Neuronal stem cell (in vitro differentiated cells): ENCODE results near the gene PYY.
A peak's percentile ranks its signal among the peaks of the same experiment; 100 is the strongest.
"Not testable (repeated sequence)": the region's sequence is repeated elsewhere in the genome, so short reads cannot be mapped to it uniquely, and the experiment has no call there.

ENCODE experiments used
- DNase-seq: peaks from one replicate; pipeline ENCODE4 v3.0.0-alpha.2; 2013; ENCODE audit warnings: low spot score
- H2AFZ ChIP-seq: one replicate; pipeline ENCODE4 v1.6.1; 2013; ENCODE audit warnings: mild to moderate bottlenecking, low read length, inconsistent platforms
- H2AK5ac ChIP-seq: 2 replicates; pipeline ENCODE4 v1.6.1; 2013; ENCODE audit warnings: low read depth, mild to moderate bottlenecking, inconsistent platforms, low read length, moderate library complexity, mixed read lengths
- H2BK120ac ChIP-seq: 2 replicates; pipeline ENCODE4 v1.6.1; 2013; ENCODE audit warnings: low read depth, mild to moderate bottlenecking, inconsistent platforms, low read length, moderate library complexity, mixed read lengths
- H2BK12ac ChIP-seq: one replicate; pipeline ENCODE4 v1.6.1; 2013; ENCODE audit warnings: low read length, inconsistent platforms
- H2BK15ac ChIP-seq: 2 replicates; pipeline ENCODE4 v1.6.1; 2013; ENCODE audit warnings: mild to moderate bottlenecking, low read length, inconsistent platforms, mixed read lengths
- H2BK5ac ChIP-seq: one replicate; pipeline ENCODE4 v1.6.1; 2013; ENCODE audit warnings: inconsistent platforms, mild to moderate bottlenecking, low read length, moderate library complexity
- H3K14ac ChIP-seq: one replicate; pipeline ENCODE4 v1.6.1; 2013; ENCODE audit warnings: low read length, inconsistent platforms
- H3K18ac ChIP-seq: 2 replicates; pipeline ENCODE4 v1.6.1; 2013; ENCODE audit warnings: low read length, inconsistent platforms
- H3K23ac ChIP-seq: 2 replicates; pipeline ENCODE4 v1.6.1; 2013; ENCODE audit warnings: low read depth, mild to moderate bottlenecking, mixed read lengths, low read length, inconsistent platforms; ENCODE audit not compliant: poor library complexity
- H3K27ac ChIP-seq: replicated peaks from 3 replicates; pipeline ENCODE4 v1.5.1; 2013; ENCODE audit warnings: low read length, inconsistent platforms
- H3K27me3 ChIP-seq, 3 experiments: 2 replicates each; pipeline ENCODE4 v1.6.1; 2013; ENCODE audit warnings: low read length in 3 of 3, mild to moderate bottlenecking in 2 of 3, inconsistent platforms in 1 of 3, low read depth in 1 of 3, mixed read lengths in 1 of 3, moderate library complexity in 1 of 3; ENCODE audit not compliant: control insufficient read depth in 3 of 3, insufficient read depth in 3 of 3
- H3K36me3 ChIP-seq, 2 donors: replicated peaks in 1 of 2; 2 replicates each; pipeline ENCODE4 v1.6.1; 2013; ENCODE audit warnings: low read length in 2 of 2; ENCODE audit not compliant: control insufficient read depth in 2 of 2, insufficient read depth in 2 of 2
- H3K4ac ChIP-seq: 2 replicates; pipeline ENCODE4 v1.6.1; 2013; ENCODE audit warnings: inconsistent platforms, mild to moderate bottlenecking, low read length, moderate library complexity
- H3K4me1 ChIP-seq, 2 donors: 1 replicate in 1 of 2; 2 replicates in 1 of 2; pipeline ENCODE4 v1.6.1; 2013; ENCODE audit warnings: low read length in 2 of 2, low read depth in 1 of 2; ENCODE audit not compliant: control insufficient read depth in 2 of 2, insufficient read depth in 1 of 2
- H3K4me2 ChIP-seq: one replicate; pipeline ENCODE4 v1.6.1; 2013; ENCODE audit warnings: mild to moderate bottlenecking, low read length, inconsistent platforms; ENCODE audit not compliant: insufficient read depth, poor library complexity, severe bottlenecking
- H3K4me3 ChIP-seq, 2 donors: 2 replicates each; pipeline ENCODE4 v1.5.1; 2013; ENCODE audit warnings: low read length in 2 of 2, mild to moderate bottlenecking in 2 of 2, inconsistent platforms in 1 of 2, moderate library complexity in 1 of 2
- H3K79me1 ChIP-seq: one replicate; pipeline ENCODE4 v1.6.1; 2013; ENCODE audit warnings: low read depth, mild to moderate bottlenecking, inconsistent platforms, low read length, moderate library complexity
- H3K9ac ChIP-seq: one replicate; pipeline ENCODE4 v1.6.1; 2013; ENCODE audit warnings: mild to moderate bottlenecking, low read depth, low read length, inconsistent platforms; ENCODE audit not compliant: poor library complexity
- H3K9me3 ChIP-seq, 2 donors: replicated peaks in 1 of 2; 2 replicates each; pipeline versions ENCODE3 to v1.6.1; 2013; ENCODE audit warnings: low read length in 2 of 2, mild to moderate bottlenecking in 2 of 2, inconsistent platforms in 1 of 2, low read depth in 1 of 2, mixed read lengths in 1 of 2, moderate library complexity in 1 of 2; ENCODE audit not compliant: control insufficient read depth in 2 of 2, insufficient read depth in 1 of 2
- H4K8ac ChIP-seq: one replicate; pipeline ENCODE4 v1.6.1; 2013; ENCODE audit warnings: low read depth, mild to moderate bottlenecking, inconsistent platforms, low read length, moderate library complexity
- H4K91ac ChIP-seq: one replicate; pipeline ENCODE4 v1.6.1; 2013; ENCODE audit warnings: low read length, low read depth, mild to moderate bottlenecking, inconsistent platforms; ENCODE audit not compliant: poor library complexity
- WGBS, 2 donors: extraction: QIAGEN DNeasy Blood & Tissue Kit; methylation state at CpG; one replicate each; pipeline ENCODE4 v1.1.7; 2013; ENCODE audit warnings: missing lambda C conversion rate in 2 of 2, mixed read lengths in 1 of 2; ENCODE audit not compliant: insufficient read length in 2 of 2, insufficient replicate concordance in 1 of 2; ENCODE audit errors: extremely low coverage in 2 of 2; 5-methylcytosine and 5-hydroxymethylcytosine counted together

Gene PYY

DNA sequence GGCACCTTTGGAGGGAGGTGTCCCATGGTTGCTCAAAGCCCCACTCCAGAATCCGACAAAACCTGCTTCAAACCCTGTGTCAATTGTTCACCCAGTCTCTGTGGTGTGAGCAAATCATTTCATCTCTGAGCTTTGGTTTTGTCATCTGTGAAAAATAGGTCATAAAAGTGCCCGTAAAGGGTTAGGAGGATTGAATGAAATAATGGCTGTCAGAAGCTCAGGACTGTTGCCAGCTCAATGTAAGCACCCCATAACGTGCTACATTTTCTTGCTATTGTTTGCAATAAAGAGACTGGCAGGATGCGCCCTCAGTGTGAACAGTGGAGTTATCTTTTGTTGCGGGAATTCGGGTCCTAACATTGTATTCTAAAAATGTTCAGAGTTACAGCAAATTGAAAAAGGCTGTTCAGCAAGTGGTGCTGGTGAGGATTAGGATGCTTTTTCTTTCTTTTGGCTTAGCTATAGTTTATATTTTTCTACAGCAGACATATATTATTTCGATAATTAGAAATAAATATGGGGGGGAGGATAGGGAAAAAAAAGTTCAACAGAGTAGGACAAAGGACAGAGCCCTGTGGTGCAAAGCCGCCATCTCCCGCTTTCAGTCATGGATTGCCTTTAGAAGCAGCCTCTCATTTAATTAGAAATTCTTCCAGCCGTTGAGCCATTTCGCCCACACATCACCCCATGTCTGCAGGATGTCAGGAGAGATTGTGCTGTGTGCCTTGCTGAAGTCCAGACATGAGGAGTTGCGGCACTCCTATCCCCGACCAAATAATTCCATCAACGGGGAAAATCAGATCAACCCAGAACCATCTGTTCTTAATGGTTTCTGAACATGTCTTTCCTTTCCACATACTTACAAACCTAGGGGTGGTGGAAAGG lies 20.9 kb upstream of the PYY start:
- H3K79me1 ChIP-seq = no peaks in the 10 kb centered on the region
- H3K4me2 ChIP-seq = no peak overlapping the region
- no CpG with 5 or more reads among the region's 14 CpGs for WGBS, 2 donors
- H3K18ac ChIP-seq = peak overlapping the region; percentile 54
- H3K4ac ChIP-seq = no peak overlapping the region
- no peak overlapping the region for H3K14ac ChIP-seq
- H3K4me3 ChIP-seq = no peak overlapping the region
- no peak overlapping the region for H2BK12ac ChIP-seq
- H3K27ac ChIP-seq = no peak overlapping the region
- no peak overlapping the region for H4K8ac ChIP-seq
- H3K27me3 ChIP-seq = peaks cover 0 to 31% (median 0%) of the 10 kb centered on the region in 3 experiments
- no peaks in the 10 kb centered on the region for H3K9me3 ChIP-seq
- no peak overlapping the region for H2BK5ac ChIP-seq
- no peak overlapping the region for H2BK120ac ChIP-seq
- no peak overlapping the region for H3K23ac ChIP-seq
- H4K91ac ChIP-seq = no peak overlapping the region
- DNase-seq = no peak
- peak overlapping the region; percentile 49 for H2AFZ ChIP-seq
- H3K36me3 ChIP-seq = no peaks in the 10 kb centered on the region
- no peak overlapping the region for H2BK15ac ChIP-seq
- peaks cover 3% of the 10 kb centered on the region in 2 donors for H3K4me1 ChIP-seq
- H3K9ac ChIP-seq = no peak overlapping the region
- H2AK5ac ChIP-seq = no peak overlapping the region

DNA sequence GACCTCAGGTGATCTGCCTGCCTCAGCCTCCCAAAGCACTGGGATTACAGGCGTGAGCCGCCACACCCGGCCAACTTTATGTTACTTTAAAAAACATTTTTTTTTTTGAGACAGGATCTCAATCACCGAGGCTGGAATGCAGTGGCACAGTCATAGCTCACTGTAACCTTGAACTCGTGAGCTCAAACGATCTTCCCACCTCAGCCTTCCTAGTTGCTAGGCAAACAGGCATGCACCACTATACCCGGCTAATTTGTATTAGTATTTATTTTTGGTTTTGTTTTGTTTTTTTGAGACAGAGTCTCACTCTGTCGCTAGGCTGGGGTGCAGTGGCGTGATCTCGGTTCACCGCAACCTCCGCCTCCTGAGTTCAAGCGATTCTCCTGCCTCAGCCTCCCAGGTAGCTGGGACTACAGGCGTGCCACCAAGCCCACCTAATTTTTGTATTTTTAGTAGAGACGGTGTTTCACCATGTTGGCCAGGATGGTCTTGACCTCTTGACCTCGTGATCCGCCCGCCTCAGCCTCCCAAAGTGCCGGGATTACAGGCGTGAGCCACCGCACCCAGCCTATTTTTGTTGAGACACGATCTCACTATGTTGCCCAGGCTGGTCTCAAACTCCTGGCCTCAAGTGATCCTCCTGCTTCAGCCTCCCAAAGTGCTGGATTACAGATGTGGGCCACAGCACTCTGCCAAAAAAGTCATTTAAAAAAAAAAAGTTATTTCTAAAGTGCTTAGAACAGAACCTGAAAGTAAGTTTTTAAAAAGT lies 18.9 kb upstream of the PYY start:
- H3K9ac ChIP-seq, H4K91ac ChIP-seq, H4K8ac ChIP-seq, H2BK12ac ChIP-seq, H3K36me3 ChIP-seq, H3K79me1 ChIP-seq, H3K18ac ChIP-seq, H3K4me3 ChIP-seq, H2BK15ac ChIP-seq, H3K23ac ChIP-seq, H3K14ac ChIP-seq, DNase-seq, H3K4me2 ChIP-seq, H2BK120ac ChIP-seq, H3K27ac ChIP-seq, H3K9me3 ChIP-seq, H3K4ac ChIP-seq, H3K4me1 ChIP-seq, H2AK5ac ChIP-seq, H2AFZ ChIP-seq, H2BK5ac ChIP-seq: not testable (repeated sequence)
- H3K27me3 ChIP-seq = peaks cover 0 to 22% (median 0%) of the 10 kb centered on the region in 3 experiments
- no CpG with 5 or more reads among the region's 22 CpGs for WGBS, 2 donors

DNA sequence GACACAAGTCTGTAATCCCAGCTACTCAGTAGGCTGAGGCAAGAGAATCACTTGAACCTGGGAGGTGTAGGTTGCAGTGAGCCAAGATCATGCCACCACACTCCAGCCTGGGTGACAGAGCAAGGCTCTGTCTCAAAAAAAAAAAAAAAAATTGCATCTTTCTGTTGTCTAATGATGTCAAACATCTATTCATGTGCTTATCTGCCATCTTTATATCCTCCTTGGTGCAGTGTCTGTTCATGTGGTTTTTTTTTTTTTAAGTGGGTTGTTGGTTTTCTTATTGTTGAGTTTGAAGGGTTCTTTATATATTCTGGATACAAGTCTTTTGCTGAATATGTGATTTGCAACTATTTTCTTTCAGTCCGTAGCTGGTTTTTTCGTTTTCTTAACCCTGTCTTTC lies 17.7 kb upstream of the PYY start:
- not testable (repeated sequence) for H2AK5ac ChIP-seq, H3K4ac ChIP-seq, H3K4me2 ChIP-seq, H4K91ac ChIP-seq, H2AFZ ChIP-seq, H2BK12ac ChIP-seq, H3K36me3 ChIP-seq, H2BK120ac ChIP-seq, H3K9me3 ChIP-seq, H3K23ac ChIP-seq, H2BK15ac ChIP-seq, H3K4me1 ChIP-seq, H3K9ac ChIP-seq, H3K27ac ChIP-seq, H3K14ac ChIP-seq, H3K18ac ChIP-seq, H2BK5ac ChIP-seq, H4K8ac ChIP-seq, H3K4me3 ChIP-seq, DNase-seq, H3K79me1 ChIP-seq
- no CpG with 5 or more reads among the region's 2 CpGs for WGBS, 2 donors
- peaks cover 0 to 23% (median 0%) of the 10 kb centered on the region in 3 experiments for H3K27me3 ChIP-seq

DNA sequence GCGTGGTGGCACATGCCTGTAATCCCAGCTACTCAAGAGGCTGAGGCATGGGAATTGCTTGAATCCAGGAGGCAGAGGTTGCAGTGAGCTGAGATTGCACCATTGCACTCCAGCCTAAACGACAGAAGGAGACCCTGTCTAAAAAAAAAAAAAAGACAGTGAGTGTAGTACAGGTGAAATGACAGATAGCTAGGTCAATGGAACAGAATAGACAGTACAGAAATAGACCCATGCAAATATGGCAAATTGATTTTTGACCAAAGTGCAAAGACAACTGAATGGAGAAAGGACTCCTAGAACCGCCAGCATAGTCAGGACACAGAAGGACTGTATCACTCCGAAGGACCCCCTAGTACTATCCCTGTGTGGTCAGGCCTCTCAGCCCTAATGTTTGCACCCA lies 16.6 kb upstream of the PYY start:
- H3K4me1 ChIP-seq = peaks cover 3% of the 10 kb centered on the region in 2 donors
- no peak overlapping the region for H4K8ac ChIP-seq
- H3K23ac ChIP-seq = no peak overlapping the region
- H3K4ac ChIP-seq = no peak overlapping the region
- no peak overlapping the region for H3K18ac ChIP-seq
- H3K27me3 ChIP-seq = peaks cover 0 to 25% (median 0%) of the 10 kb centered on the region in 3 experiments
- H3K4me2 ChIP-seq = no peak overlapping the region
- H3K14ac ChIP-seq = no peak overlapping the region
- H2BK15ac ChIP-seq = no peak overlapping the region
- DNase-seq = no peak
- H3K27ac ChIP-seq = no peak overlapping the region
- no peak overlapping the region for H4K91ac ChIP-seq
- no peaks in the 10 kb centered on the region for H3K79me1 ChIP-seq
- no peak overlapping the region for H2AFZ ChIP-seq
- no peaks in the 10 kb centered on the region for H3K36me3 ChIP-seq
- H3K9me3 ChIP-seq = no peaks in the 10 kb centered on the region
- H3K9ac ChIP-seq = no peak overlapping the region
- H2BK120ac ChIP-seq = no peak overlapping the region
- no CpG with 5 or more reads among the region's 4 CpGs for WGBS, 2 donors
- no peak overlapping the region for H3K4me3 ChIP-seq
- no peak overlapping the region for H2BK12ac ChIP-seq
- no peak overlapping the region for H2BK5ac ChIP-seq
- no peak overlapping the region for H2AK5ac ChIP-seq
